ENCODE data around the gene RPL3. TPM values are rescaled to one million over a fixed set of nuclear protein-coding genes. Genes with fewer than 3 reads are reported as not detected.
"Not testable (repeated sequence)": the region's sequence is repeated elsewhere in the genome, so short reads cannot be mapped to it uniquely, and the experiment has no call there.

The RPL3 gene
- total RNA-seq, 1 donor: 3,122 TPM

DNA sequence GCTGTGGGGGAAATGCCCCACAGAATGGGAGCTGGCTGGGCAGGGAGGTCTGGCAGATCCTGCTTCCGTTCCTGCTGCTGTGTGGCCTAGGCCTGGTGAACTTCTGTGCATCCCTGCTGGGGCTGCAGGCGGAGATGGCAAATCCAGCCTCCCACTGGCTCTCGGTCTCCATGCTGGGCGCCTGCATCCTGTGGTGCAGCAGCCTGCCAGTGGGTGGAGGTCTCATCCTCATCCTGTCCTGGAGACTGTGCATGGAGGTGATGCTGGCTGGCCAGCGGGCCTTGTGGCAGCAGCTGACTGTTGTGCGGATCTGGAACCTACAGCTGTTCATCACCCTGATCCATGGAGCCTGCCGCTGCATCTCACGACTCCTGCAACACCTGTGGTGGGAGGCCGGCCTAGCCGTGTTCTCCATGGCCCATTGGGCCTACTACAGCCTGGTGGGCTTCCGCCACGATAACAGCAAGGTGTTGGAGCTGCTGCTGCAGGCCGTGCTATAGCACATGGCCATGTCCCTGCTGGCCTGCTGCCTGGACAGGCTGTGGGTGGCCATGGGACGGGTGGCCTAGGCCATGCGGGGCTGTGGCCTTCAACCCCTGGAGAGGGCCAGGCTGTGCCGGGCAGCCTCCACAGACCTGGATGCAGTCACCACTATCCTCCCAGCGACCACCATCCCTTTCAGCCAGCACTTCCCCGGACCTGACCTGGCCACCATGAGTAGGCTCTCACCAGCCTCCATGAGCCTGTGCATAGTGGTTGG lies 8.8 kb upstream of the RPL3 start:
- no peak for TF ChIP-seq CTCF (IDR thresholded peaks at IDR 0.05; ENCODE audit: insufficient read depth, low read length)

GRCh38 chr22:39325392-39325932 lies 6.0 kb upstream of the RPL3 start:
- no peak for TF ChIP-seq CTCF (IDR thresholded peaks at IDR 0.05; ENCODE audit: insufficient read depth, low read length)
- no peak overlapping the region for H3K4me3 ChIP-seq (ENCODE audit: low read depth, low read length)
- no peak for DNase-seq (ENCODE audit: low read depth)

More for the DNA sequence above, 8.8 kb upstream of the RPL3 start:
- no peak overlapping the region for H3K4me3 ChIP-seq (ENCODE audit: low read depth, low read length)
- DNase-seq (ENCODE audit: low read depth): no peak

GRCh38 chr22:39320616-39321029 lies 1.2 kb upstream of the RPL3 start:
- H3K4me3 ChIP-seq (ENCODE audit: low read depth, low read length); DNase-seq (ENCODE audit: low read depth): not testable (repeated sequence)

DNA sequence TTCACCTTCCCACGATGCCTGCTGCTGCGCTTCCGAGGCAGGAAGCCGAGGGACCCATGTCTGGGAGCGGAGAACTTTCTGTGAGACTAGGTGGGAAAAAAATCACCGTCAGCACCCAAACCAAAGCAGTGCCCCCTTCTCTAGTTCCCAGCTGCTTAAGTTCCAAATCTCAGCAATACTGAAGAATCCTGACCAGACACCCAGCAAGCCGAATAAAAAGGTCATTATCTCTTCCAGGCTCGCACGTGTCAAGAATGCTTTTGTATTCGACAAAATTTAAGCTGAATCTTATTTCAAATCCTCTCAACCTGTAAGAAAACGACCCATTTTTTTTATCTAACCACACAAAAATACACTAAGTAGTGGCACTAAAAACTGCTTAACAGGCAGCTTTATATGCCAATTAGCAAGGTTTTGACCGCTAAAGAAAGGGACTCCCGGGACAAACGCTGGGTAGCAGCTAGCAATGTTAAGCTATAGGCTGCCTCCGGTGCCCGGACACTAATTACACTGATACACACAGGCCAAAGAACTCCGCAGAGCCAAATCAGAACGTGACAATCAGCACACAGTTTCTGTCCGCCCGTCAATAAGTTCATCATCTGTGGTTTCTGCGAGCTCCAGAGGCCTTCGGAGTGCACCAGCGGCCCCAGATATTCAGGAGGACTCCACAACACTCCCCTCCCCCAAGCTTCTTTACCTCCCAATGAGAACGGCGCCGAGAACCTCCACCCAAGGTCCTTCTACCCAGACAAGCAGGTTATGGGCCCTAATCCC lies 728 bp downstream of the RPL3 start:
- TF ChIP-seq CTCF (IDR thresholded peaks at IDR 0.05; ENCODE audit: insufficient read depth, low read length): no peak
- H3K4me3 ChIP-seq (ENCODE audit: low read depth, low read length): peak overlapping the region; percentile 90
- DNase-seq (ENCODE audit: low read depth): no peak

DNA sequence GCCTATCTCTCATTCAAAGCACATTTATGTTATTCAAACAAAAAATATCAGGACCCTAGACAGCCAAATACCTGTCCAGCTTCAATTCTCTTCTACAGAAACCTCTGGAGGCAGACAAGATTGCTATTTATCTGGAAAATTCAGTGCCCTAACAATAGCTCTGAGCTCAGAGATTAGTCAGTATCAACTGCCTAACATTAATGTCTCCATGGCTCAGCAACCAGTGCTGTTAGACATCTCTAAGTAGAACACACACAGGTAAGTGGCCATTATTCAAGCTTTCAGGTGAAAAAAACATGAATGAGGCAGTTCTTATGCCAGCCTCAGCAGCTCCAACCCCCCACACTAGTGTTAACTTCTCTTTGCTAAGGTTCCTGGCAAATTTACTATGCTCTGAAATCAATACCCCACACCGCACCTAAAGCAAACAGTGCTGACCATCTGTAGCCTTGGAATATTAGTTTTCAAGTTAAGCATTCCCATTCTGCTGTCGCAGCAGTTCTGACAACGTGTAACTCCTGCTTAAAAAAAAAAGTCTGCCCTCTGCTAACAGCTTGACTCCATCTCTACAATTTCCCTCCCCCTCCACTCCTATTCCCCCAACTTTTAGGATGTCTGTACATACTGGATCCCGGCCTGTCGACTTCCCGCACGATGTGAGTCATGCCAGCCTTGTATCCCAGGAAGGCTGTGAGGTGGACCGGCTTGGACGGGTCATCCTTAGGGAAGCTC lies 1.5 kb downstream of the RPL3 start:
- H3K4me3 ChIP-seq (ENCODE audit: low read depth, low read length): peak overlapping the region; percentile 90
- peak; percentile 67 for DNase-seq (ENCODE audit: low read depth)
- TF ChIP-seq CTCF (IDR thresholded peaks at IDR 0.05; ENCODE audit: insufficient read depth, low read length): no peak

- TF ChIP-seq CTCF (IDR thresholded peaks at IDR 0.05; ENCODE audit: insufficient read depth, low read length): no peak
- peak overlapping the region; percentile 90 for H3K4me3 ChIP-seq (ENCODE audit: low read depth, low read length)
- no peak for DNase-seq (ENCODE audit: low read depth)
These were observed 2.2 kb downstream of the RPL3 start for GRCh38 chr22:39317084-39317774.

Measured in fibroblast of the aortic adventitia (primary cell).